ENCODE data around the gene STXBP6. TPM values are rescaled to one million over a fixed set of nuclear protein-coding genes. Genes with fewer than 3 reads are reported as not detected.

Gene STXBP6
- total RNA-seq, 1 experiment from 2014 or later = 0.27 TPM

DNA sequence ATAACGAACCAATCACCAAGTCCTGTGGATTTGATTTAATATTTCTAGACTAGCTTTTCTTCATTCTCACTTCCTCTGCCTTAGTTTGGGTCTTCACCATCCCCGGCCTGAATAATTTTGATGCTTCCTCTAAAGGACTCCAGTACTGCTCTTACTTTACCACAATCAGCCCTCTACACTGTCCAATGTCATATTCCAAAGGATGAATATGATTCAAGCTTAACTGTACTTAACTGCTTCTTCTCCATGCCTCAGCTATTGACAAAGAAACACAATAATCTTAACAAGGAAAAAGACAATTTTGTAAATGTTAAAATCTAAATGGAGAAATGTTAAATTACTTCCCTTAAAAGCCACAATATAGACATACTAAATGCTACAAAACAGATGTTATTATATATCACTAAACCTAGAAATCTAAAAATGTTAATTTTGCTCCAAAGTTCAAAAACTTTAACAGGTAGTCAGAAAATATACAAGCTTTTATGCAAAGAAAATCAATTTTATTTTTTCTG, 70.2 kb downstream of the STXBP6 start:
- Histone ChIP-seq H3K9ac (ENCODE audit: low read length) (no peak overlapping the region), H3K9me2 (ENCODE audit: insufficient read depth) (no peaks in the 10 kb centered on the region), H3K79me2 (ENCODE audit: insufficient read depth, low read length) (no peaks in the 10 kb centered on the region), H3K4me1 (ENCODE audit: control insufficient read depth in 1 of 2, insufficient read depth in 2 of 2, low read length in 2 of 2) (no peaks in the 10 kb centered on the region), H3K36me3 (ENCODE audit: control insufficient read depth in 1 of 2, insufficient read depth in 2 of 2, low read length in 2 of 2) (no peaks in the 10 kb centered on the region), H3K27ac (ENCODE audit: low read depth, low read length) (no peak overlapping the region), H2AFZ (ENCODE audit: low read depth, low read length, poor library complexity, severe bottlenecking) (no peak overlapping the region), H4K20me1 (ENCODE audit: insufficient read depth) (no peaks in the 10 kb centered on the region), H3K27me3 (ENCODE audit: insufficient read depth, low read length) (no peaks in the 10 kb centered on the region), H3K9me3 (ENCODE audit: control insufficient read depth in 1 of 2, insufficient read depth in 1 of 2, low read depth in 1 of 2, low read length in 2 of 2) (peaks cover 0 to 7% of the 10 kb centered on the region in 2 experiments; a peak in 1 of 4 replicates), H3K4me3 (replicated peaks in 1 of 2; ENCODE audit: low read depth in 1 of 2, low read length in 2 of 2) (no peak overlapping the region), H3K4me2 (ENCODE audit: low read length) (no peak overlapping the region)
- no peak for TF ChIP-seq JUND (IDR thresholded peaks at IDR 0.05)
- TF ChIP-seq ELF1 (IDR thresholded peaks at IDR 0.05; ENCODE audit: borderline replicate concordance, low read depth) = no peak
- TF ChIP-seq, protein P1, sequence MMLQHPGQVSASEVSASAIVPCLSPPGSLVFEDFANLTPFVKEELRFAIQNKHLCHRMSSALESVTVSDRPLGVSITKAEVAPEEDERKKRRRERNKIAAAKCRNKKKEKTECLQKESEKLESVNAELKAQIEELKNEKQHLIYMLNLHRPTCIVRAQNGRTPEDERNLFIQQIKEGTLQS (IDR thresholded peaks at IDR 0.05) = no peak
- no peak for TF ChIP-seq FOSL1 (IDR thresholded peaks at IDR 0.05; ENCODE audit: low read depth)
- TF ChIP-seq TCF7L2 (IDR thresholded peaks at IDR 0.05; ENCODE audit: borderline replicate concordance, extremely low read depth, insufficient read depth, insufficient read length) = no peak
- TF ChIP-seq POLR2AphosphoS5 (IDR thresholded peaks at IDR 0.05; ENCODE audit: low read depth, low read length) = no peak
- ChIA-PET POLR2A (no interaction called here), RAD21 (ENCODE audit: low non-redundant PET in 1 of 2, low total read pairs in 2 of 2, uncharacterized antibody in 2 of 2, unreplicated experiment in 2 of 2) (no interaction called here), CTCF (no interaction called here)
- intact Hi-C loops (cut with micrococcal nuclease) = no loop called here
- ATAC-seq = no peak
- BruUV-seq (replicated peaks) = no TSS peak
- no peak for DNase-seq (ENCODE audit: low read depth, low spot score)

DNA sequence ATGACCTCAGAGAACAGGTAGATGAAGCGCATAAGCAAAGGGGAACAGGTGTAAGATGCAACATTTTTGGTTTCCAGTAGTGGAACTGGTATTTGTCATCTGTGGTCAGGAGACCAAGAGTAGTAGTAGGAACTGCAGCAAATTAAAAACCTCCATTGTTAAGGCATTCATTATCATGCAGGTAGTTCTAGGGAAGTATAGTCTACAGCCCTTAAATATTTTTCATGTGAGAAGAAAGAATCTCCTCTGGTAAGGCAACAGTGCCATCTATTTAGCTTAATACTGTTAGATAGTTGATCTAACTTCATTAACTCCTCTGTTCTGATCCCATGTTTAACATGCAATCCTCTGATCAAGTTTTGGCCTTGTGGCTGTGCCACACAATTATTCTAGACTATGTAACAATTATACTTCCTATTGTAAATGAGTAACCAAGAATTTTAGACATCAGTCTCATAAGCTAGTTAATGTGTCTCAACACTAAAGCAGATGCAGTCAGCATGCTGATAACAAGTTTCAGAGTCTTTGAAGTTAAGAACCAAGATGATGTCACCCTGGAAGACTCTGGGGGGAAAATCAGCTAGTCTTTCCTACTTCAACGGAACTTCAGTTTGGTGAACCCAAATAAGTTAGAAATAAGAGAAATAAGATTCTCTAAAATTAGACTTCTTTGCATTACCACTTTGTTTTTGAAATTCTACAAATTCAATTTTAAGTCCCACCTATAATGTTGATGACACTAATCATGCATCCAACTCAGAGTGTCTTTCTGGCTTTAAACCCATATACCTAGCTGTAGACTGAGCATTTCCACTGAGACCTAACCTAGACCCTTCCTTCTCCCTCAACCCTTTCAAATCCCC, 70.9 kb downstream of the STXBP6 start:
- Histone ChIP-seq H3K79me2 (ENCODE audit: insufficient read depth, low read length) (no peaks in the 10 kb centered on the region), H3K9ac (ENCODE audit: low read length) (no peak overlapping the region), H3K27me3 (ENCODE audit: insufficient read depth, low read length) (no peaks in the 10 kb centered on the region), H3K4me2 (ENCODE audit: low read length) (no peak overlapping the region), H3K9me3 (ENCODE audit: control insufficient read depth in 1 of 2, insufficient read depth in 1 of 2, low read depth in 1 of 2, low read length in 2 of 2) (peaks cover under 1 to 7% of the 10 kb centered on the region in 2 experiments; a peak in 2 of 4 replicates), H3K9me2 (ENCODE audit: insufficient read depth) (no peaks in the 10 kb centered on the region), H4K20me1 (ENCODE audit: insufficient read depth) (no peaks in the 10 kb centered on the region), H3K4me3 (replicated peaks in 1 of 2; ENCODE audit: low read depth in 1 of 2, low read length in 2 of 2) (no peak overlapping the region), H3K36me3 (ENCODE audit: control insufficient read depth in 1 of 2, insufficient read depth in 2 of 2, low read length in 2 of 2) (no peaks in the 10 kb centered on the region), H3K4me1 (ENCODE audit: control insufficient read depth in 1 of 2, insufficient read depth in 2 of 2, low read length in 2 of 2) (no peaks in the 10 kb centered on the region), H2AFZ (ENCODE audit: low read depth, low read length, poor library complexity, severe bottlenecking) (no peak overlapping the region), H3K27ac (ENCODE audit: low read depth, low read length) (no peak overlapping the region)
- no peak for DNase-seq (ENCODE audit: low read depth, low spot score)
- TF ChIP-seq RAD21 (IDR thresholded peaks at IDR 0.05; ENCODE audit: low read depth) (no peak), EGR1 (IDR thresholded peaks at IDR 0.05; ENCODE audit: low read depth) (no peak), ELF1 (IDR thresholded peaks at IDR 0.05; ENCODE audit: borderline replicate concordance, low read depth) (no peak), SIN3A (IDR thresholded peaks at IDR 0.05; ENCODE audit: low read depth) (no peak), SRF (IDR thresholded peaks at IDR 0.05; ENCODE audit: low read depth) (no peak), EZH2 (IDR thresholded peaks at IDR 0.05) (no peak), CEBPB (IDR thresholded peaks at IDR 0.05; ENCODE audit: low read depth) (no peak), TCF7L2 (IDR thresholded peaks at IDR 0.05; ENCODE audit: borderline replicate concordance, extremely low read depth, insufficient read depth, insufficient read length) (no peak), POLR2A (IDR thresholded peaks at IDR 0.05; ENCODE audit: borderline replicate concordance, extremely low read depth, insufficient read depth, insufficient read length) (no peak)
- TF ChIP-seq, protein P2, sequence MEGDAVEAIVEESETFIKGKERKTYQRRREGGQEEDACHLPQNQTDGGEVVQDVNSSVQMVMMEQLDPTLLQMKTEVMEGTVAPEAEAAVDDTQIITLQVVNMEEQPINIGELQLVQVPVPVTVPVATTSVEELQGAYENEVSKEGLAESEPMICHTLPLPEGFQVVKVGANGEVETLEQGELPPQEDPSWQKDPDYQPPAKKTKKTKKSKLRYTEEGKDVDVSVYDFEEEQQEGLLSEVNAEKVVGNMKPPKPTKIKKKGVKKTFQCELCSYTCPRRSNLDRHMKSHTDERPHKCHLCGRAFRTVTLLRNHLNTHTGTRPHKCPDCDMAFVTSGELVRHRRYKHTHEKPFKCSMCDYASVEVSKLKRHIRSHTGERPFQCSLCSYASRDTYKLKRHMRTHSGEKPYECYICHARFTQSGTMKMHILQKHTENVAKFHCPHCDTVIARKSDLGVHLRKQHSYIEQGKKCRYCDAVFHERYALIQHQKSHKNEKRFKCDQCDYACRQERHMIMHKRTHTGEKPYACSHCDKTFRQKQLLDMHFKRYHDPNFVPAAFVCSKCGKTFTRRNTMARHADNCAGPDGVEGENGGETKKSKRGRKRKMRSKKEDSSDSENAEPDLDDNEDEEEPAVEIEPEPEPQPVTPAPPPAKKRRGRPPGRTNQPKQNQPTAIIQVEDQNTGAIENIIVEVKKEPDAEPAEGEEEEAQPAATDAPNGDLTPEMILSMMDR (IDR thresholded peaks at IDR 0.05 in 2 of 3, conservative IDR thresholded peaks at IDR 0.05 in 1 of 3; ENCODE audit: borderline replicate concordance in 1 of 3, insufficient read depth in 1 of 3, low read depth in 2 of 3, low read length in 2 of 3) = no peak
- TF ChIP-seq, protein P3, sequence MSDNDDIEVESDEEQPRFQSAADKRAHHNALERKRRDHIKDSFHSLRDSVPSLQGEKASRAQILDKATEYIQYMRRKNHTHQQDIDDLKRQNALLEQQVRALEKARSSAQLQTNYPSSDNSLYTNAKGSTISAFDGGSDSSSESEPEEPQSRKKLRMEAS (IDR thresholded peaks at IDR 0.05) = no peak
- ATAC-seq = no peak
- no TSS peak for BruUV-seq (replicated peaks)
- CTCF ChIA-PET = no interaction called here
- intact Hi-C loops (cut with micrococcal nuclease) = no loop called here
- RAD21 ChIA-PET (ENCODE audit: low non-redundant PET in 1 of 2, low total read pairs in 2 of 2, uncharacterized antibody in 2 of 2, unreplicated experiment in 2 of 2) = no interaction called here
- POLR2A ChIA-PET = no interaction called here

Measured in HCT116 (cell line).